Glutamatergic neuron (in vitro differentiated cells): ENCODE results near the gene ATRX. TPM values are rescaled to one million over a fixed set of nuclear protein-coding genes. Genes with fewer than 3 reads are reported as not detected.

Source experiments
- DNase-seq: peaks from one replicate; pipeline ENCODE4 v3.0.0; 2022
- H3K27ac Mint-ChIP-seq: one replicate; pipeline ENCODE4 v1.8.0; 2020; ENCODE audit warnings: mild to moderate bottlenecking, mixed read lengths, inconsistent platforms; ENCODE audit not compliant: unreplicated experiment
- H3K27me3 Mint-ChIP-seq: one replicate; pipeline ENCODE4 v1.8.0; 2020; ENCODE audit warnings: mild to moderate bottlenecking, moderate library complexity, mixed read lengths, inconsistent platforms; ENCODE audit not compliant: unreplicated experiment
- H3K36me3 Mint-ChIP-seq: one replicate; pipeline ENCODE4 v1.8.0; 2020; ENCODE audit warnings: mild to moderate bottlenecking, mixed read lengths, inconsistent platforms; ENCODE audit not compliant: unreplicated experiment
- H3K4me1 Mint-ChIP-seq: one replicate; pipeline ENCODE4 v1.8.0; 2020; ENCODE audit warnings: mild to moderate bottlenecking, low read depth, mixed read lengths, inconsistent platforms; ENCODE audit not compliant: unreplicated experiment
- H3K4me3 Mint-ChIP-seq: one replicate; pipeline ENCODE4 v1.8.0; 2020; ENCODE audit warnings: mild to moderate bottlenecking, mixed read lengths, inconsistent platforms; ENCODE audit not compliant: unreplicated experiment
- H3K9me3 Mint-ChIP-seq: one replicate; pipeline ENCODE4 v1.8.0; 2020; ENCODE audit warnings: mild to moderate bottlenecking, moderate library complexity, mixed read lengths, inconsistent platforms; ENCODE audit not compliant: unreplicated experiment
- CTCF ChIP-seq: fragments of 200-600 bp; sonication (generic); IDR thresholded peaks from one replicate; pipeline ENCODE4 v1.5.0; 2021; ENCODE audit not compliant: partially characterized antibody, unreplicated experiment
- total RNA-seq: library from RNA; stranded (reverse); fragmentation: NEBNext Ultra II Directional; extraction: Animal tissue kit (Norgen Biotek cat#: 25700); gene quantifications from one replicate; pipeline ENCODE4 v1.2.1, GENCODE V29; 2021; ENCODE audit not compliant: unreplicated experiment

The ATRX gene
- total RNA-seq, 1 donor from 2014 or later: 152 TPM

DNA sequence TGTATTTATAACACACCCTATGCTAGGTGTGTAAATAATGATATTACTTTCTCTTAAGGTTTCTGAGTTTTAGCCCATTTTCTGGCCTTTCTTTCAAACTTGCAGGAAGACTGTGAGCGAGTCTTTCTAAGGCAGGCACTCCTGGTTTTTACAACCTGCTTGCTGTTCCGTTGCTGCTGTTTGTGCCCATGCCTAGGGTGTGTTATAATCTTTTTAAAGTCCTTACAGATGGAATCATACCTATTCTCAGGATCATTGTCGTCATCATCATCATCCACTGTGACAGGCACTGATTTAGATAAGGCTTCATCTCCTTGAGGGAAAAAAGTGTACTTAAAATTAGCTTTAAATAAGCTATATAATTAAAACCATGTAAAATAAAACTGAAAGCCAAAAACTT lies 110.0 kb downstream of the ATRX start:
- H3K4me1 Mint-ChIP-seq: no peaks in the 10 kb centered on the region
- H3K27me3 Mint-ChIP-seq: no peaks in the 10 kb centered on the region
- DNase-seq: no peak
- no peak overlapping the region for H3K4me3 Mint-ChIP-seq
- no peaks in the 10 kb centered on the region for H3K36me3 Mint-ChIP-seq
- H3K9me3 Mint-ChIP-seq: no peaks in the 10 kb centered on the region
- no peak overlapping the region for H3K27ac Mint-ChIP-seq
- no peak for TF ChIP-seq CTCF

GRCh38 chrX:77668391-77669237 lies 117.4 kb downstream of the ATRX start:
- Mint-ChIP-seq H3K27me3 (no peaks in the 10 kb centered on the region), H3K27ac (no peak overlapping the region), H3K9me3 (no peaks in the 10 kb centered on the region), H3K36me3 (no peaks in the 10 kb centered on the region), H3K4me1 (no peaks in the 10 kb centered on the region), H3K4me3 (no peak overlapping the region)
- no peak for DNase-seq
- no peak for TF ChIP-seq CTCF

- no peak overlapping the region for H3K27ac Mint-ChIP-seq
- no peak for TF ChIP-seq CTCF
- H3K9me3 Mint-ChIP-seq: no peaks in the 10 kb centered on the region
Observed at GRCh38 chrX:77658886-77659285, 127.1 kb downstream of the ATRX start.

DNA sequence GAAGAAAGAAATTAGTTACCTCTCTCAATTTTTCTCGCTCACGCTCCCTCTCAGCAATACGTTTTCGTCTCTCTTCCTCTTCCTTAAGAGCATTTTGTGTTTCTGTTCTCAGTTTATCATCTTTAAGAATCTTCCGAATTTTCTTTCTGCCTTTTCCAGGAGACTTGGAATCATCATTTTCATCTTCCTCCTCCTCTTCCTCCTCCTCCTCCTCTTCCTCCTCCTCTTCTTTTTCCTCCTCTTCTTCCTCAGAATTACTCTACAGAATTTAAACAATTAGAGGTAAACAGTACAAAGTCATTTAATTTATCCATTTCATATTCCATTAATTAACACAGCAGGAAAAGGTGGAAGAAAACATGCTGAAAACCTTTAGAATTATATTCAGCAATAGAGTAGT lies 133.9 kb downstream of the ATRX start:
- H3K27ac Mint-ChIP-seq: no peak overlapping the region
- no peaks in the 10 kb centered on the region for H3K4me1 Mint-ChIP-seq
- H3K36me3 Mint-ChIP-seq: no peaks in the 10 kb centered on the region
- H3K27me3 Mint-ChIP-seq: no peaks in the 10 kb centered on the region
- no peak for TF ChIP-seq CTCF
- no peak for DNase-seq
- H3K9me3 Mint-ChIP-seq: no peaks in the 10 kb centered on the region
- H3K4me3 Mint-ChIP-seq: no peak overlapping the region

More at GRCh38 chrX:77658886-77659285, 127.1 kb downstream of the ATRX start:
- Mint-ChIP-seq H3K36me3 (no peaks in the 10 kb centered on the region), H3K4me3 (no peak overlapping the region), H3K27me3 (no peaks in the 10 kb centered on the region), H3K4me1 (no peaks in the 10 kb centered on the region)
- DNase-seq: no peak

DNA sequence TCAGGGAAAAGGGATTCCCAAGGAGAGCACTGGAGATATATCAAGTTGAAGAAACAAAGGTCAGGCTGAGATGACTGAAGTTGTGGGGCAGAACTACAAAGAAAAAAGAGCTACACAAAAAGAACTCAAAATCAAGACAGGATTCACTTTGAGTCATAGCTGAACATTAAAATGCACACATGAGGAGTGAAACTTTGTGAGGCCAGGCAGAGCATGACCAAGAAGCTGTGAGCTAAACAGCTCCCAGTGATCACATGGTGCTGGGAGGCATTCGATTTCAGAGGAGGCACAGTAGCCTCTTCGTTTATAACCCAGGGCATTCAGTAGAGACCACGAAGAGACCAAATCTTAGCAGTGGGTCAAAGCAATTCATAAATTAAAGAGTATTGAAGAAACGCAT lies 145.3 kb downstream of the ATRX start:
- H3K4me3 Mint-ChIP-seq: no peak overlapping the region
- no peak for DNase-seq
- H3K9me3 Mint-ChIP-seq: peaks cover 7% of the 10 kb centered on the region
- H3K27ac Mint-ChIP-seq: no peak overlapping the region
- no peaks in the 10 kb centered on the region for H3K4me1 Mint-ChIP-seq
- no peaks in the 10 kb centered on the region for H3K27me3 Mint-ChIP-seq
- H3K36me3 Mint-ChIP-seq: no peaks in the 10 kb centered on the region
- no peak for TF ChIP-seq CTCF
